Measurements from ENCODE around the gene TM9SF2. TPM values are rescaled to one million over a fixed set of nuclear protein-coding genes. Genes with fewer than 3 reads are reported as not detected.

The TM9SF2 gene
- total RNA-seq, 4 donors from 2014 or later = 27.9 to 171 (median 116) TPM

- peaks cover 0 to 74% (median 35%) of the 10 kb centered on the region in 4 donors for H3K36me3 ChIP-seq
- no peak overlapping the region for H3K4me3 ChIP-seq
- in situ Hi-C loops (cut with MboI; ENCODE audit: low pct_ligation_motif_present in 1 of 4, low pct_unique_long_range_greater_than_20kb in 1 of 4, low sequenced_read_pairs in 3 of 4) (no loop called here), intact Hi-C loops (cut with DNase I; ENCODE audit: low total_unique reads) (no loop called here)
- DNase-seq = peak; percentile 17
- no peaks in the 10 kb centered on the region for H3K27me3 ChIP-seq
- no peak overlapping the region for H3K27ac ChIP-seq
- WGBS, 2 donors (ENCODE audit: low coverage in 1 of 2) = 65 to 74% methylated on average over 5 to 8 of the region's 8 CpGs
- H3K4me1 ChIP-seq = no peaks in the 10 kb centered on the region
- H3K9me3 ChIP-seq = no peaks in the 10 kb centered on the region
- TF ChIP-seq EP300 (IDR thresholded peaks at IDR 0.05; ENCODE audit: low read depth) = no peak
- no peak for TF ChIP-seq POLR2AphosphoS5 (IDR thresholded peaks at IDR 0.05)
- no peak for TF ChIP-seq CTCF (IDR thresholded peaks at IDR 0.05)
- TF ChIP-seq POLR2A (IDR thresholded peaks at IDR 0.05) = no peak
Observed at GRCh38 chr13:99542788-99543406, 41.6 kb downstream of the TM9SF2 start.

DNA sequence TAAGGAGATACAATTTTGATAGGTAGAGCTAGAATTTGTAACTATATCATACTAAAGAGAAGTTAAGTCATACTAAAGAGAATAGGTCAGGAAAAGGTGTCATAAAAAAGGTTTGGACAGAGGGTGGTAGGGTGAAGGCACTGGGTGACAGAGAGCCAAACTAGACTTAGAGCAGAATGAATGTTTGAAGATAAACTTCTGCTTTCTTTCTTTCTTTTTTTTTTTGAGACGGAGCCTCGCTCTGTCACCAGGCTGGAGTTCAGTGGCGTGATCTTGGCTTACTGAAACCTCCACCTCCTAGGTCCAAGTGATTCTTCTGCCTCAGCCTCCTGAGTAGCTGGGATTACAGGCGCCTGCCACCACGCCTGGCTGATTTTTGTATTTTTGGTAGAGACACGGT, 44.1 kb downstream of the TM9SF2 start:
- DNase-seq = no peak
- intact Hi-C loops (cut with DNase I; ENCODE audit: low total_unique reads) = no loop called here
- Histone ChIP-seq H3K36me3 (peaks cover 0 to 69% (median 31%) of the 10 kb centered on the region in 4 donors), H3K4me3 (no peak overlapping the region), H3K27ac (no peak overlapping the region), H3K27me3 (no peaks in the 10 kb centered on the region), H3K9me3 (no peaks in the 10 kb centered on the region), H3K4me1 (peaks cover 0 to 3% (median 0%) of the 10 kb centered on the region in 4 donors)
- WGBS, 2 donors (ENCODE audit: low coverage in 1 of 2) = 90 to 98% methylated on average over 3 to 6 of the region's 6 CpGs
- in situ Hi-C loops (cut with MboI; ENCODE audit: low pct_ligation_motif_present in 1 of 4, low pct_unique_long_range_greater_than_20kb in 1 of 4, low sequenced_read_pairs in 3 of 4) = no loop called here
- TF ChIP-seq CTCF (IDR thresholded peaks at IDR 0.05) (no peak), POLR2A (IDR thresholded peaks at IDR 0.05) (no peak), POLR2AphosphoS5 (IDR thresholded peaks at IDR 0.05) (no peak), EP300 (IDR thresholded peaks at IDR 0.05; ENCODE audit: low read depth) (no peak)

DNA sequence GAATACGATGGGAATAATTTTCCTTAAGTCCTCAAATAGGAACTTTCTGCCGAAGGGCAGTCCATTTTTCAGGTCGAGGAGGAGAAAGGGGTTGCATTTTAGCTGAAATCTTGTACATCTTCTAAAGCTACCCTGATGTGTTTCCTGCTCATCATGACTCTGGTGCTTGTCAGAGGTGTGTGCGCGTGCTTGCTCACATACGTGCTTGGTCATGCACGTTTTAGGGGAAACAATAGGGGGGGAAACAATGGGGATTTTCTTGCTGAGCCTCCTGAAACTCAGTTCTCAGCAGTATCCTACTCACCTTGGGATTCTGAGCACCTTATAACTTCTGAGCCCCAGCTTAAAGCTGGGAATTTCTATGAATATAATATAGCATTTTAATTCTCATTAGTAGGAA, 44.7 kb downstream of the TM9SF2 start:
- H3K27me3 ChIP-seq = no peaks in the 10 kb centered on the region
- H3K4me1 ChIP-seq = peaks cover 0 to 3% (median 0%) of the 10 kb centered on the region in 4 donors
- H3K36me3 ChIP-seq = peaks cover 0 to 71% (median 33%) of the 10 kb centered on the region in 4 donors
- no peak overlapping the region for H3K27ac ChIP-seq
- no peak for TF ChIP-seq CTCF (IDR thresholded peaks at IDR 0.05)
- TF ChIP-seq EP300 (IDR thresholded peaks at IDR 0.05; ENCODE audit: low read depth) = no peak
- TF ChIP-seq POLR2AphosphoS5 (IDR thresholded peaks at IDR 0.05) = no peak
- TF ChIP-seq POLR2A (IDR thresholded peaks at IDR 0.05) = no peak
- no peaks in the 10 kb centered on the region for H3K9me3 ChIP-seq
- WGBS, 2 donors (ENCODE audit: low coverage in 1 of 2) = 88 to 91% methylated on average over 7 of the region's 7 CpGs
- no peak overlapping the region for H3K4me3 ChIP-seq
- in situ Hi-C loops (cut with MboI; ENCODE audit: low pct_ligation_motif_present in 1 of 4, low pct_unique_long_range_greater_than_20kb in 1 of 4, low sequenced_read_pairs in 3 of 4) = no loop called here
- DNase-seq = no peak
- intact Hi-C loops (cut with DNase I; ENCODE audit: low total_unique reads) = no loop called here

DNA sequence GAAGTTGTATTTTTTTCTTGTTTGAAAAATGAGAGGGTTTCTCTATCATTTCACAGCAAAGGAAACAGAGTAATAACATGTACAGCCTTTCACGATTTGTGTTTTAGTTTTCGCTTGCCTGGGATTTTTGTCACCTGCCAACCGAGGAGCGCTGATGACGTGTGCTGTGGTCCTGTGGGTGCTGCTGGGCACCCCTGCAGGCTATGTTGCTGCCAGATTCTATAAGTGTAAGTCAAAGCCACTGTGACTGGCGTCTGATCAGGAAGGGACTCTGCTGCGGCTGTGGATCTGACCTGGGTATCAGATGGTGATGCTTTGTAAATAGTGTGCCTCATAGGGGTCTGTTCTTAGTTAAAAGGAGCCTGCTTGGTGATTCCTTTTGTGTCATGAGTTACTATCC, 45.6 kb downstream of the TM9SF2 start:
- H3K4me3 ChIP-seq = no peak overlapping the region
- H3K9me3 ChIP-seq = no peaks in the 10 kb centered on the region
- no peak for DNase-seq
- H3K27me3 ChIP-seq = no peaks in the 10 kb centered on the region
- intact Hi-C loops (cut with DNase I; ENCODE audit: low total_unique reads) = no loop called here
- TF ChIP-seq POLR2AphosphoS5 (IDR thresholded peaks at IDR 0.05) = no peak
- TF ChIP-seq POLR2A (IDR thresholded peaks at IDR 0.05) = no peak
- no peak for TF ChIP-seq CTCF (IDR thresholded peaks at IDR 0.05)
- no peak for TF ChIP-seq EP300 (IDR thresholded peaks at IDR 0.05; ENCODE audit: low read depth)
- peaks cover 0 to 3% (median 0%) of the 10 kb centered on the region in 4 donors for H3K4me1 ChIP-seq
- H3K36me3 ChIP-seq = peaks cover 0 to 69% (median 32%) of the 10 kb centered on the region in 4 donors
- in situ Hi-C loops (cut with MboI; ENCODE audit: low pct_ligation_motif_present in 1 of 4, low pct_unique_long_range_greater_than_20kb in 1 of 4, low sequenced_read_pairs in 3 of 4) = no loop called here
- 92 to 95% methylated on average over 2 to 7 of the region's 7 CpGs for WGBS, 2 donors (ENCODE audit: low coverage in 1 of 2)
- no peak overlapping the region for H3K27ac ChIP-seq

All from transverse colon (tissue), 4 donors.